HepG2 (cell line): ENCODE measurements around the gene PDE6C. TPM values are rescaled to one million over a fixed set of nuclear protein-coding genes. Genes with fewer than 3 reads are reported as not detected.
A peak's percentile ranks its signal among the peaks of the same experiment; 100 is the strongest.

Experiments used
- CBFB ChIP-seq: sonication (generic); formaldehyde crosslinking; IDR thresholded peaks from 2 replicates; pipeline ENCODE4 v1.4.0; 2020; ENCODE audit warnings: missing genetic modification reagents
- KAT2B ChIP-seq: fragments of 150-350 bp; IDR thresholded peaks from 2 replicates; pipeline ENCODE4 v1.6.1; 2014; ENCODE audit warnings: low read depth, low read length, borderline replicate concordance
- MXI1 ChIP-seq: IDR thresholded peaks from 3 replicates; pipeline ENCODE4 v1.6.1; 2012; ENCODE audit warnings: low read depth, low read length, inconsistent platforms, borderline replicate concordance
- NFRKB ChIP-seq: fragments of 450-650 bp; IDR thresholded peaks from 2 replicates; pipeline ENCODE4 v1.6.1; 2017
- SIX1 ChIP-seq: sonication (generic); formaldehyde crosslinking; IDR thresholded peaks from 2 replicates; pipeline ENCODE4 v1.4.0; 2020; ENCODE audit warnings: missing genetic modification reagents, borderline replicate concordance
- SMARCE1 ChIP-seq: fragments of 450-650 bp; IDR thresholded peaks from 2 replicates; pipeline ENCODE4 v1.6.1; 2017; ENCODE audit warnings: borderline replicate concordance
- TBX3 ChIP-seq: fragments of 450-650 bp; IDR thresholded peaks from 2 replicates; pipeline ENCODE4 v1.6.1; 2017; ENCODE audit warnings: antibody characterized with exemption, mild to moderate bottlenecking, inconsistent platforms, borderline replicate concordance
- ZNF180 ChIP-seq: sonication (generic); formaldehyde crosslinking; IDR thresholded peaks from 2 replicates; pipeline ENCODE4 v1.4.0; 2020; ENCODE audit warnings: low read depth, missing genetic modification reagents, borderline replicate concordance
- ZNF292 ChIP-seq: sonication (generic); formaldehyde crosslinking; IDR thresholded peaks from 2 replicates; pipeline ENCODE4 v1.8.1; 2022; ENCODE audit warnings: mild to moderate bottlenecking, low read depth, missing genetic modification reagents, borderline replicate concordance
- ZNF326 ChIP-seq: sonication (generic); formaldehyde crosslinking; IDR thresholded peaks from 2 replicates; pipeline ENCODE4 v1.4.0; 2020; ENCODE audit warnings: missing genetic modification reagents, borderline replicate concordance
- ZNF354B ChIP-seq: sonication (generic); formaldehyde crosslinking; IDR thresholded peaks from 2 replicates; pipeline ENCODE4 v1.8.0; 2022; ENCODE audit warnings: mild to moderate bottlenecking, missing genetic modification reagents
- ZNF670 ChIP-seq: sonication (generic); formaldehyde crosslinking; IDR thresholded peaks from 2 replicates; pipeline ENCODE4 v1.8.0; 2022; ENCODE audit warnings: mild to moderate bottlenecking, missing genetic modification reagents, borderline replicate concordance
- ZNF772 ChIP-seq: sonication (generic); formaldehyde crosslinking; IDR thresholded peaks from 2 replicates; pipeline ENCODE4 v1.5.0; 2020; ENCODE audit warnings: mild to moderate bottlenecking, missing genetic modification reagents
- ZSCAN22 ChIP-seq: sonication (generic); formaldehyde crosslinking; IDR thresholded peaks from 2 replicates; pipeline ENCODE4 v1.4.0; 2020; ENCODE audit warnings: mild to moderate bottlenecking, missing genetic modification reagents
- polyA plus RNA-seq, 8 experiments: library from polyadenylated mRNA; depleted of rRNA in 3 of 8; stranded (reverse) in 7 of 8; unstranded in 1 of 8; fragments of >200 nt; fragmentation: Illumina TruSeq in 4 of 8; extraction: Trizol in 4 of 8; gene quantifications; 2 replicates each; pipeline versions ENCODE4 v1.2.1 to v1.2.3, GENCODE V29; 2011 to 2016; ENCODE audit warnings: low read depth in 4 of 8, missing spikeins in 1 of 8, mixed read lengths in 1 of 8; ENCODE audit not compliant: insufficient read depth in 1 of 8
- total RNA-seq, 5 experiments: library from RNA; depleted of rRNA; stranded (reverse); fragments of >200 nt; fragmentation: Illumina TruSeq; extraction: Trizol; gene quantifications; 2 replicates each; pipeline ENCODE4 v1.2.3, GENCODE V29; 2016; ENCODE audit warnings: low read depth in 1 of 5
- TF ChIP-seq, protein P1 (sequence below): sonication (generic); formaldehyde crosslinking; IDR thresholded peaks from 2 replicates; pipeline ENCODE4 v1.9.0; 2021; ENCODE audit warnings: mild to moderate bottlenecking, missing genetic modification reagents
- TF ChIP-seq, protein P2 (sequence below): sonication (generic); formaldehyde crosslinking; IDR thresholded peaks from 2 replicates; pipeline ENCODE4 v1.8.1; 2023; ENCODE audit warnings: mild to moderate bottlenecking, missing genetic modification reagents
- TF ChIP-seq, protein P3 (sequence below): sonication (generic); formaldehyde crosslinking; IDR thresholded peaks from 2 replicates; pipeline ENCODE4 v1.8.1; 2023; ENCODE audit warnings: mild to moderate bottlenecking, moderate library complexity, missing genetic modification reagents

The PDE6C gene
- total and polyA plus RNA-seq, 2 of the 13 experiments (the other 11 are each of a cell fraction or from before 2014, with no cell fraction given) = 0.64 TPM; not detected in 1

DNA sequence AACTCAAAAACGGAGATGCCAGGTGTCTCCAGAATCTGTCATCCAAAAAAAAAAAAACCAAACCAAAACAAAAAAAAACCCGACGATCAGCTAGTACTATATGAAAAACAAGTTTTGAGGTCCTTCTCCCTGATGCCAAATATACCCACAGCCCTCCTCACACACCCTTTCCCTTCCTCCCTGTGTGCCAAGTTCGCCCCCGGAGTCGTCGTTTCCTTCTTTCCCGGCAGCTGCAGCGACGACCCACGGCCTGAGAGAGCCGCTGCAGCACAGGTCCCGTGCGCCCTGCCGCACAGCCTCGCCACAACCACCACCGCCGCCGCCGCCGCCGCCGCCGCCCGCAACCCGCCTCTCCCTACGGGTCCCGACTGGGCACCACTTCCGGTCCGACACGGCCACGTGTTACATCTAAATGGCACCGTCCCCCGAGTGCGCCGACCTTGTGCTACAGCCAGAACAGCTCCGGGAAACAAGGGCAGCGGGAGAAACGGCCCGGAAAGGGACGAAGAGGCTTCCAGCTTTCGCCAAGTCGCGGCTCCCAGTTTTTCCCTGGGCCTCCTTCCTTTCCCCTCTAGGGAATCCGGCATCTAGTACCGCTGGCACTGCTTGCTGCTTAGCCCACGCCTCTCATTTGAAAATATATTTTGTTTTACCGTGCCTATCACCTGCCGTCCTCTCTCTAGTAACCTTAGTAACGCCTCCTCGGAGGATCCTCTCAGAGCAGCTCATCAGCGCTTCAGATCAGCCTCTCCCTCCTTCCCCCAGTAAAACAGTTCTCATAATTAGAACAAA lies 90.1 kb downstream of the PDE6C start, which contains the start of gene FRA10AC1 (continued):
- TF ChIP-seq, protein P1, sequence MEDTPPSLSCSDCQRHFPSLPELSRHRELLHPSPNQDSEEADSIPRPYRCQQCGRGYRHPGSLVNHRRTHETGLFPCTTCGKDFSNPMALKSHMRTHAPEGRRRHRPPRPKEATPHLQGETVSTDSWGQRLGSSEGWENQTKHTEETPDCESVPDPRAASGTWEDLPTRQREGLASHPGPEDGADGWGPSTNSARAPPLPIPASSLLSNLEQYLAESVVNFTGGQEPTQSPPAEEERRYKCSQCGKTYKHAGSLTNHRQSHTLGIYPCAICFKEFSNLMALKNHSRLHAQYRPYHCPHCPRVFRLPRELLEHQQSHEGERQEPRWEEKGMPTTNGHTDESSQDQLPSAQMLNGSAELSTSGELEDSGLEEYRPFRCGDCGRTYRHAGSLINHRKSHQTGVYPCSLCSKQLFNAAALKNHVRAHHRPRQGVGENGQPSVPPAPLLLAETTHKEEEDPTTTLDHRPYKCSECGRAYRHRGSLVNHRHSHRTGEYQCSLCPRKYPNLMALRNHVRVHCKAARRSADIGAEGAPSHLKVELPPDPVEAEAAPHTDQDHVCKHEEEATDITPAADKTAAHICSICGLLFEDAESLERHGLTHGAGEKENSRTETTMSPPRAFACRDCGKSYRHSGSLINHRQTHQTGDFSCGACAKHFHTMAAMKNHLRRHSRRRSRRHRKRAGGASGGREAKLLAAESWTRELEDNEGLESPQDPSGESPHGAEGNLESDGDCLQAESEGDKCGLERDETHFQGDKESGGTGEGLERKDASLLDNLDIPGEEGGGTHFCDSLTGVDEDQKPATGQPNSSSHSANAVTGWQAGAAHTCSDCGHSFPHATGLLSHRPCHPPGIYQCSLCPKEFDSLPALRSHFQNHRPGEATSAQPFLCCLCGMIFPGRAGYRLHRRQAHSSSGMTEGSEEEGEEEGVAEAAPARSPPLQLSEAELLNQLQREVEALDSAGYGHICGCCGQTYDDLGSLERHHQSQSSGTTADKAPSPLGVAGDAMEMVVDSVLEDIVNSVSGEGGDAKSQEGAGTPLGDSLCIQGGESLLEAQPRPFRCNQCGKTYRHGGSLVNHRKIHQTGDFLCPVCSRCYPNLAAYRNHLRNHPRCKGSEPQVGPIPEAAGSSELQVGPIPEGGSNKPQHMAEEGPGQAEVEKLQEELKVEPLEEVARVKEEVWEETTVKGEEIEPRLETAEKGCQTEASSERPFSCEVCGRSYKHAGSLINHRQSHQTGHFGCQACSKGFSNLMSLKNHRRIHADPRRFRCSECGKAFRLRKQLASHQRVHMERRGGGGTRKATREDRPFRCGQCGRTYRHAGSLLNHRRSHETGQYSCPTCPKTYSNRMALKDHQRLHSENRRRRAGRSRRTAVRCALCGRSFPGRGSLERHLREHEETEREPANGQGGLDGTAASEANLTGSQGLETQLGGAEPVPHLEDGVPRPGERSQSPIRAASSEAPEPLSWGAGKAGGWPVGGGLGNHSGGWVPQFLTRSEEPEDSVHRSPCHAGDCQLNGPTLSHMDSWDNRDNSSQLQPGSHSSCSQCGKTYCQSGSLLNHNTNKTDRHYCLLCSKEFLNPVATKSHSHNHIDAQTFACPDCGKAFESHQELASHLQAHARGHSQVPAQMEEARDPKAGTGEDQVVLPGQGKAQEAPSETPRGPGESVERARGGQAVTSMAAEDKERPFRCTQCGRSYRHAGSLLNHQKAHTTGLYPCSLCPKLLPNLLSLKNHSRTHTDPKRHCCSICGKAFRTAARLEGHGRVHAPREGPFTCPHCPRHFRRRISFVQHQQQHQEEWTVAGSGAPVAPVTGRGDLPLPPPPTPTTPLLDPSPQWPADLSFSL (CRISPR knock-in tag) = no peak
- TF ChIP-seq SMARCE1 (no peak), NFRKB (no peak), ZNF180 (CRISPR knock-in tag) (no peak), CBFB (peak; percentile 91), ZNF326 (no peak), MXI1 (peak; percentile 91; the same call in 2 of the 3 replicates), ZSCAN22 (CRISPR knock-in tag) (0 out of 2 replicates have a peak, but pooled peaks have one; percentile 30), ZNF354B (CRISPR knock-in tag) (no peak), SIX1 (CRISPR knock-in tag) (peak; percentile 36; the same call in 1 of the 2 replicates), ZNF670 (CRISPR knock-in tag) (peak; percentile 93), ZNF772 (peak; percentile 99), ZNF292 (CRISPR knock-in tag) (no peak), TBX3 (peak; percentile 25; the same call in 1 of the 2 replicates), KAT2B (no peak)
- TF ChIP-seq, protein P2, sequence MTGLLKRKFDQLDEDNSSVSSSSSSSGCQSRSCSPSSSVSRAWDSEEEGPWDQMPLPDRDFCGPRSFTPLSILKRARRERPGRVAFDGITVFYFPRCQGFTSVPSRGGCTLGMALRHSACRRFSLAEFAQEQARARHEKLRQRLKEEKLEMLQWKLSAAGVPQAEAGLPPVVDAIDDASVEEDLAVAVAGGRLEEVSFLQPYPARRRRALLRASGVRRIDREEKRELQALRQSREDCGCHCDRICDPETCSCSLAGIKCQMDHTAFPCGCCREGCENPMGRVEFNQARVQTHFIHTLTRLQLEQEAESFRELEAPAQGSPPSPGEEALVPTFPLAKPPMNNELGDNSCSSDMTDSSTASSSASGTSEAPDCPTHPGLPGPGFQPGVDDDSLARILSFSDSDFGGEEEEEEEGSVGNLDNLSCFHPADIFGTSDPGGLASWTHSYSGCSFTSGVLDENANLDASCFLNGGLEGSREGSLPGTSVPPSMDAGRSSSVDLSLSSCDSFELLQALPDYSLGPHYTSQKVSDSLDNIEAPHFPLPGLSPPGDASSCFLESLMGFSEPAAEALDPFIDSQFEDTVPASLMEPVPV (CRISPR knock-in tag) = no peak; the same call in none of the 2 replicates
- TF ChIP-seq, protein P3, sequence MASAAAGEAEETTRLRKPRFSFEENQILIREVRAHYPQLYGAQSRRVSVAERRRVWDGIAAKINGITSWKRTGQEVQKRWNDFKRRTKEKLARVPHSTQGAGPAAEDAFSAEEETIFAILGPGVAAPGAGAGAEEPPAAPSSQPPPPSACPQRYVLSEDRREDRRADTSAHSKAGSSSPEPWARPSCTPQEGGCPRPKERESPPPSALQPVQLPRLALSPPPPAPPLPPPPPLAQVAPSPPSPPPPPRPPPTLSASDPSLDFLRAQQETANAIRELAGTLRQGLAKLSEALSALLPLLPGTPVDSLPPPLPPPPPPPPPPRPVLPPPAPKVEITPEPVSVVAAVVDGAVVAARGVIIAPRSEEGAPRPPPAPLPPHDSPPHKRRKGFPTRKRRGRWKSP = peak; percentile 33
